Esophagus squamous epithelium (tissue), 4 donors: ENCODE data around the gene GZMM.
A peak's percentile ranks its signal among the peaks of the same experiment; 100 is the strongest.

Source experiments
- POLR2A ChIP-seq, 4 donors: fragments of 450-650 bp; IDR thresholded peaks; one replicate each; pipeline ENCODE4 v1.6.1; 2017; ENCODE audit warnings: antibody characterized with exemption in 4 of 4, mild to moderate bottlenecking in 4 of 4, moderate library complexity in 3 of 4
- TF ChIP-seq, protein P1 (sequence below), 6 experiments: fragments of 450-650 bp in 4 of 6; fragments of 200-600 bp in 2 of 6; sonication (generic) in 2 of 6; IDR thresholded peaks; one replicate each; pipeline ENCODE4 v1.5.1; 2016 to 2019; ENCODE audit warnings: antibody characterized with exemption in 6 of 6, mild to moderate bottlenecking in 4 of 6, moderate library complexity in 4 of 6

DNA sequence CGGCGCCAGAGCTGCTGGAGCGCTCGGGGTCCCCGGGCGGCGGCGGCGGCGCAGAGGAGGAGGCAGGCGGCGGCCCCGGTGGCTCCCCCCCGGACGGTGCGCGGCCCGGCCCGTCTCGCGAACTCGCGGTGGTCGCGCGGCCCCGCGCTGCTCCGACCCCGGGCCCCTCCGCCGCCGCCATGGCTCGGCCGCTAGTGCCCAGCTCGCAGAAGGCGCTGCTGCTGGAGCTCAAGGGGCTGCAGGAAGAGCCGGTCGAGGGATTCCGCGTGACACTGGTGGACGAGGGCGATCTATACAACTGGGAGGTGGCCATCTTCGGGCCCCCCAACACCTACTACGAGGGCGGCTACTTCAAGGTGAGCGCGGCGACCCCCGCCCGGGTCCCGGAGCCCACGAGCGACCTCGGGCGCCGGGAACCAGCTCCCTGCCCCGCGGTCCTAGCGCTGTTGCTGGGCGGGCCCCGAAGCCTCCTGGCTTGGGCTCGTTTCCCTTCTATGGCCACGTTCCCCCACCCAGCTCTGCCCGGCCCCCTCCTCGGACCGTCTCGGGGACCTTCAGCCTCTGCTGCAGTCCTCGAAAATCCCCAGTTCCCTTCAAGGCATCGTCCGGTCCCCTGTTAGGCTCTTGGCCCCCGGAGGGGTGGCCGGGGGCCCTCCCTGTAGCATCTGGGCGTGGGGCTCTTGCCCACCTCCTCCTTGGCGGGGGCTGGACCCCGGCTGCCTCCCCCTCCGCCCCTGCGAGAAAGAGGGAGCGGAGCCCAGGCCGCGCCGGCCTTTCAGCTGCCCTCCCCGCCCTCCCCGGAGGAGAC, 11.9 kb upstream of the GZMM start, which contains the start of gene CDC34:
- TF ChIP-seq, protein P1, sequence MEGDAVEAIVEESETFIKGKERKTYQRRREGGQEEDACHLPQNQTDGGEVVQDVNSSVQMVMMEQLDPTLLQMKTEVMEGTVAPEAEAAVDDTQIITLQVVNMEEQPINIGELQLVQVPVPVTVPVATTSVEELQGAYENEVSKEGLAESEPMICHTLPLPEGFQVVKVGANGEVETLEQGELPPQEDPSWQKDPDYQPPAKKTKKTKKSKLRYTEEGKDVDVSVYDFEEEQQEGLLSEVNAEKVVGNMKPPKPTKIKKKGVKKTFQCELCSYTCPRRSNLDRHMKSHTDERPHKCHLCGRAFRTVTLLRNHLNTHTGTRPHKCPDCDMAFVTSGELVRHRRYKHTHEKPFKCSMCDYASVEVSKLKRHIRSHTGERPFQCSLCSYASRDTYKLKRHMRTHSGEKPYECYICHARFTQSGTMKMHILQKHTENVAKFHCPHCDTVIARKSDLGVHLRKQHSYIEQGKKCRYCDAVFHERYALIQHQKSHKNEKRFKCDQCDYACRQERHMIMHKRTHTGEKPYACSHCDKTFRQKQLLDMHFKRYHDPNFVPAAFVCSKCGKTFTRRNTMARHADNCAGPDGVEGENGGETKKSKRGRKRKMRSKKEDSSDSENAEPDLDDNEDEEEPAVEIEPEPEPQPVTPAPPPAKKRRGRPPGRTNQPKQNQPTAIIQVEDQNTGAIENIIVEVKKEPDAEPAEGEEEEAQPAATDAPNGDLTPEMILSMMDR (IDR thresholded peaks at IDR 0.05): no peak
- TF ChIP-seq POLR2A (IDR thresholded peaks at IDR 0.05): peak in 2 of 4 donors; percentile 54 to 56
